Measurements from ENCODE around the gene PRKCSH. TPM values are rescaled to one million over a fixed set of nuclear protein-coding genes. Genes with fewer than 3 reads are reported as not detected.

PRKCSH gene
- total RNA-seq, 4 donors from 2014 or later, result 31.6 to 54.2 (median 50.6) TPM

DNA sequence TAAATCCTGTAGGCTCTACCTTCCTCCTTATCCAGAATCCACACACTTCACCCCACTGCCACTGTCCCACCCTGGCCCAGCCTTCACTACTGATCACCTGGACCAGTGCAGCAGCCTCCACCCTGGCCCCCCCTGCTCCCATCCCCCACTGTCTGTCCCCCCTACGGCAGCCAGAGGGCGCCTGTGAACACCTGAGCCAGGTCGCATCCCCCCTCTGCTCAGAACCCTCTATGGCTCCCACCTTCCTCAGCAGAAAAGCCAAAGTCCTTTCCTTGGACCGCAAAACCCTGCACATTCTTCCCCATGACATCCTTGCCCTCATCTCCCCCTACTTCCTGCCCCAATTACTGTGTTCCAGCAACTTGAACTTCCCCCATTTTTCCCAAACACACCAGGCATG is 24.8 kb downstream of the PRKCSH start:
- Histone ChIP-seq H3K36me3 (no peaks in the 10 kb centered on the region), H3K4me1 (no peaks in the 10 kb centered on the region), H3K27me3 (peaks cover 7 to 12% (median 10%) of the 10 kb centered on the region in 3 donors), H3K4me3 (no peak overlapping the region), H3K27ac (no peak overlapping the region), H3K9me3 (no peaks in the 10 kb centered on the region)
- ATAC-seq, result no peak
- in situ Hi-C loops (cut with MboI; ENCODE audit: low sequenced_read_pairs in 4 of 4) (no loop called here), intact Hi-C loops (cut with DNase I; ENCODE audit: low total_unique reads) (no loop called here)
- no peak for TF ChIP-seq POLR2A (IDR thresholded peaks at IDR 0.05)
- TF ChIP-seq, protein P1, sequence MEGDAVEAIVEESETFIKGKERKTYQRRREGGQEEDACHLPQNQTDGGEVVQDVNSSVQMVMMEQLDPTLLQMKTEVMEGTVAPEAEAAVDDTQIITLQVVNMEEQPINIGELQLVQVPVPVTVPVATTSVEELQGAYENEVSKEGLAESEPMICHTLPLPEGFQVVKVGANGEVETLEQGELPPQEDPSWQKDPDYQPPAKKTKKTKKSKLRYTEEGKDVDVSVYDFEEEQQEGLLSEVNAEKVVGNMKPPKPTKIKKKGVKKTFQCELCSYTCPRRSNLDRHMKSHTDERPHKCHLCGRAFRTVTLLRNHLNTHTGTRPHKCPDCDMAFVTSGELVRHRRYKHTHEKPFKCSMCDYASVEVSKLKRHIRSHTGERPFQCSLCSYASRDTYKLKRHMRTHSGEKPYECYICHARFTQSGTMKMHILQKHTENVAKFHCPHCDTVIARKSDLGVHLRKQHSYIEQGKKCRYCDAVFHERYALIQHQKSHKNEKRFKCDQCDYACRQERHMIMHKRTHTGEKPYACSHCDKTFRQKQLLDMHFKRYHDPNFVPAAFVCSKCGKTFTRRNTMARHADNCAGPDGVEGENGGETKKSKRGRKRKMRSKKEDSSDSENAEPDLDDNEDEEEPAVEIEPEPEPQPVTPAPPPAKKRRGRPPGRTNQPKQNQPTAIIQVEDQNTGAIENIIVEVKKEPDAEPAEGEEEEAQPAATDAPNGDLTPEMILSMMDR (IDR thresholded peaks at IDR 0.05 in 4 of 5, conservative IDR thresholded peaks at IDR 0.05 in 1 of 5), result no peak
- DNase-seq, result no peak

DNA sequence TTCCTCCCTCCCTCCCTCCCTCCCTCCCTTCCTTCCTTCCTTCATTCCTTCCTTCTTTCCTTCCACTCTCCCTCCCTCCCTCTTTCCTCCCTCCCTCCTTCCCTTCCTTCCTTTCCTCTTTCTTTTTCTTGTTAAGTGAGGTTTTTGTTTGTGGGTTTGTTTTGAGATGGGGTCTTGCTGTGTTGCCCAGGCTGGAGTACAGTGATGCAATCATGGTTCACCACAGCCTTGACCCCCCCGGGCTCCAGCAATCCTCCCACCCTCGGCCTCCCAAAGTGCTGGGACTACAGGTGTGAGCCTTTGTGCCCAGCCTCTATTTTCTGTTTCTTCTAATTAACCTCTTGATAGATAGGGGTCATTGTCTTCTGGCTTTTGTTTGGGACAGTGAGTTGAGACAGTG is 26.0 kb downstream of the PRKCSH start:
- Histone ChIP-seq H3K36me3 (no peaks in the 10 kb centered on the region), H3K4me3 (no peak overlapping the region), H3K9me3 (no peaks in the 10 kb centered on the region), H3K27ac (no peak overlapping the region), H3K27me3 (peaks cover 10 to 12% (median 10%) of the 10 kb centered on the region in 3 donors), H3K4me1 (no peaks in the 10 kb centered on the region)
- DNase-seq (no peak), ATAC-seq (no peak)
- intact Hi-C loops (cut with DNase I; ENCODE audit: low total_unique reads) (no loop called here), in situ Hi-C loops (cut with MboI; ENCODE audit: low sequenced_read_pairs in 4 of 4) (no loop called here)
- no peak for TF ChIP-seq POLR2A (IDR thresholded peaks at IDR 0.05)
- TF ChIP-seq, protein P1 (IDR thresholded peaks at IDR 0.05 in 4 of 5, conservative IDR thresholded peaks at IDR 0.05 in 1 of 5), result no peak

DNA sequence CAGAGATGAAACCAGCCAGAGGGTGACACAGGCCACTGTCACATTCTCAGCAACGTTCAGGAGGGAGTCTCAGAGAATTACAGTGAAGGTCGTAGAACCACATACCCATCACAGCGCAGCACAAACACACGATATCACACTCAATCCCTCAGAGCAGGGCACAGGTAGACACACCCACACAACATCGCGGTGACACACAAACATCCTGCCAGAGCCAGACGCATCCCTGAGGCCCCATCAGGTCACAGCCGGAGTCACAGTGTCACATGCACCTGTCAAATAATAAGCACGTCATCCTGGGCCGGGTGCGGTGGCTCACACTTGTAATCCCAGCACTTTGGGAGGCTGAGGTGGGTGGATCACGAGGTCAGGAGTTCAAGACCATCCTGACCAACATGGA is 28.0 kb downstream of the PRKCSH start:
- TF ChIP-seq, protein P1 (IDR thresholded peaks at IDR 0.05 in 4 of 5, conservative IDR thresholded peaks at IDR 0.05 in 1 of 5), result no peak
- no peak for TF ChIP-seq POLR2A (IDR thresholded peaks at IDR 0.05)
- H3K27ac ChIP-seq, result no peak overlapping the region
- H3K4me1 ChIP-seq, result no peaks in the 10 kb centered on the region
- H3K27me3 ChIP-seq, result peaks cover 7 to 10% (median 9%) of the 10 kb centered on the region in 3 donors
- DNase-seq (no peak), ATAC-seq (no peak)
- in situ Hi-C loops (cut with MboI; ENCODE audit: low sequenced_read_pairs in 4 of 4) (no loop called here), intact Hi-C loops (cut with DNase I; ENCODE audit: low total_unique reads) (no loop called here)
- no peaks in the 10 kb centered on the region for H3K9me3 ChIP-seq
- H3K4me3 ChIP-seq, result no peak overlapping the region
- H3K36me3 ChIP-seq, result no peaks in the 10 kb centered on the region

DNA sequence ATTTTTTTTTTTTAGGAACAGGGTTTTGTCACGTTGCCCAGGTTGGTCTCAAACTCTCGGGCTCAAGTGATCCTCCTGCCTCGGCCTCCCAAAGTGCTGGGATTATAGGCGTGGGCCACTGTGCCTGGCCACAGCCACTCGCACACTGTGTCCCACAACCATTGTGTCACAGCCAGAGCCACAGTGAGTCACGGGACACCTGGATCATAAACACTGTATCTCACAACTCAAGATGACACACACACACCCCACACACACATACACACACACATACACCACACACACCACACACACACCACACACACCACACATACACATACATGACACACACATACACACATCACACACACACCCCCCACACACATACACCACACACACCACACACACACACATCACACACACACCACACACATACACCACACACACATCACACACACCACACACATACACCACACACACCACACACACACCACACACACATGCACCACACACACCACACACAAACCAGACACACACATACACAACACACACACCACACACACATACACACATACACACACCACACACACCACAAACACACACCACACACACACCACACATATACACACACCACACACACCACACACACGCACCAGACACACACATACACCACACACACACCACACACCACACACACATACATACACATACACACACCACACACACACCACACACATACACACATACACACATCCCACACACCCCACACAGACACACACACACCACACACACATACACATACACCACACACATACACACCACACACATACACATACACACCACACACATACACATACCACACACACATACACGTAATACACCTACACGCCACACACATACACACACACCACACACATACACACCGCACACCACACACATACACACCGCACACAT is 29.2 kb downstream of the PRKCSH start:
- in situ Hi-C loops (cut with MboI; ENCODE audit: low sequenced_read_pairs in 4 of 4), result no loop called here
- H3K4me3 ChIP-seq, result no peak overlapping the region
- no peaks in the 10 kb centered on the region for H3K4me1 ChIP-seq
- intact Hi-C loops (cut with DNase I; ENCODE audit: low total_unique reads), result no loop called here
- DNase-seq (no peak), ATAC-seq (no peak)
- TF ChIP-seq POLR2A (IDR thresholded peaks at IDR 0.05), result no peak
- TF ChIP-seq, protein P1 (IDR thresholded peaks at IDR 0.05 in 4 of 5, conservative IDR thresholded peaks at IDR 0.05 in 1 of 5), result no peak
- H3K27me3 ChIP-seq, result peaks cover 3 to 10% (median 7%) of the 10 kb centered on the region in 3 donors
- H3K9me3 ChIP-seq, result no peaks in the 10 kb centered on the region
- H3K36me3 ChIP-seq, result no peaks in the 10 kb centered on the region
- no peak overlapping the region for H3K27ac ChIP-seq

Data from gastrocnemius medialis (tissue), 4 donors.